DOHH2 (cell line): ENCODE data around the gene YAE1.

Experiments used
- H3F3A ChIP-seq: fragments of 200-600 bp; sonication (generic), shearing (Covaris generic); 2 replicates; pipeline ENCODE4 v1.6.0; 2016; ENCODE audit warnings: antibody characterized with exemption, mild to moderate bottlenecking; ENCODE audit not compliant: control insufficient read depth, insufficient read depth
- H3K27ac ChIP-seq: fragments of 200-600 bp; sonication (generic); 2 replicates; pipeline ENCODE4 v1.5.1; 2014; ENCODE audit warnings: low read depth, mild to moderate bottlenecking, low read length, moderate library complexity
- H3K27me3 ChIP-seq: fragments of 200-600 bp; sonication (generic); 2 replicates; pipeline ENCODE4 v1.6.1; 2014; ENCODE audit warnings: mild to moderate bottlenecking, low read length, mixed read lengths; ENCODE audit not compliant: control insufficient read depth
- H3K36me3 ChIP-seq: fragments of 200-600 bp; sonication (generic); 2 replicates; pipeline ENCODE4 v1.6.1; 2014; ENCODE audit warnings: mild to moderate bottlenecking, low read length, moderate library complexity, mixed read lengths; ENCODE audit not compliant: control insufficient read depth
- H3K4me1 ChIP-seq: fragments of 200-600 bp; sonication (generic); 2 replicates; pipeline ENCODE4 v1.6.1; 2014; ENCODE audit warnings: mild to moderate bottlenecking, low read length, mixed read lengths; ENCODE audit not compliant: control insufficient read depth
- H3K4me2 ChIP-seq: fragments of 200-600 bp; sonication (generic); 2 replicates; pipeline ENCODE4 v1.6.0; 2014; ENCODE audit warnings: mild to moderate bottlenecking, low read length, moderate library complexity
- H3K4me3 ChIP-seq: fragments of 200-600 bp; sonication (generic); 2 replicates; pipeline ENCODE4 v1.5.1; 2014; ENCODE audit warnings: mild to moderate bottlenecking, low read length, mixed read lengths
- H3K79me2 ChIP-seq: fragments of 200-600 bp; sonication (generic); 2 replicates; pipeline ENCODE4 v1.6.1; 2014; ENCODE audit warnings: mild to moderate bottlenecking, low read length, mixed read lengths; ENCODE audit not compliant: control insufficient read depth
- H3K9me2 ChIP-seq: fragments of 200-600 bp; sonication (generic); replicated peaks from 2 replicates; pipeline ENCODE4 v1.6.1; 2014; ENCODE audit warnings: mild to moderate bottlenecking, low read length, mixed read lengths; ENCODE audit not compliant: control insufficient read depth
- H3K9me3 ChIP-seq: fragments of 200-600 bp; sonication (generic); 2 replicates; pipeline ENCODE4 v1.6.1; 2014; ENCODE audit warnings: antibody characterized with exemption, low read length, mixed read lengths; ENCODE audit not compliant: control insufficient read depth, insufficient read depth
- H4K20me1 ChIP-seq: fragments of 200-600 bp; sonication (generic); 2 replicates; pipeline ENCODE4 v1.6.0; 2014; ENCODE audit warnings: low read depth, mild to moderate bottlenecking, antibody characterized with exemption, low read length, moderate library complexity; ENCODE audit not compliant: control insufficient read depth, insufficient read depth
- CTCF ChIP-seq: fragments of 200-600 bp; sonication (generic); IDR thresholded peaks from one replicate; pipeline ENCODE4 v1.5.1; 2014; ENCODE audit warnings: antibody characterized with exemption, mild to moderate bottlenecking, low read depth, low read length; ENCODE audit not compliant: poor library complexity, severe bottlenecking
- EZH2phosphoT487 ChIP-seq: fragments of 200-600 bp; sonication (generic); IDR thresholded peaks from 2 replicates; pipeline ENCODE4 v1.6.1; 2017; ENCODE audit warnings: borderline replicate concordance, mild to moderate bottlenecking, antibody characterized with exemption, low read length, moderate library complexity, mixed read lengths

Gene YAE1

DNA sequence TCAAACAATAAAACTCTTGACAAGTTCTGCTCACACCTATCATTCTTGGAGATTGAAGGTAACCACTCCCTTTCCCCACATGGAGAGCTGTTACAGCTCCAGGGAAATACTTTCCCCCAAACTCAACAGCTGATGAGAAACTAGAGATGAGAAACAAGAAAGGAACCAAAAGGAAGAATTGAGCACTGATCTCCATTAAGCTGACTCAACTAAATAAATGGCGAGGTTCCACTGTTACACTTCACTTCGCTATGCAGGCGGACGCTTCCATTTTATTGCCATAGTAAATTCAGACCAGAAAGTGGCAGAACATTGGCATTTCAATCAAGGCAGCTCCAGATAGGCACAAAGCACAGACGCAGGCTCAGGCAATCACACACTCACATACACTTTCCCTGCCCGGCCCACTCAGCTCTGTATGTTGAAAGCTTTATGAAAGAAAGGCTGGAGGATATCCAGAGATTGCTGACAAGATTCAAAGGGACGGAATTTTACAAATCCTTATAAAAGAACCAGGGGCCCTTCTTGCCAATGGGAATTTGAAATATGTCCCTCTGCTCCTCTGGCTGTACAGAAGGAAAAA lies 11.5 kb upstream of the YAE1 start:
- no peaks in the 10 kb centered on the region for H3K9me3 ChIP-seq
- H3K27me3 ChIP-seq: peaks cover 30% of the 10 kb centered on the region
- H4K20me1 ChIP-seq: no peaks in the 10 kb centered on the region
- no peaks in the 10 kb centered on the region for H3K4me1 ChIP-seq
- TF ChIP-seq EZH2phosphoT487: no peak
- TF ChIP-seq CTCF: no peak
- H3K4me2 ChIP-seq: no peak overlapping the region
- no peaks in the 10 kb centered on the region for H3K36me3 ChIP-seq
- H3K9me2 ChIP-seq: no peaks in the 10 kb centered on the region
- H3K27ac ChIP-seq: no peak overlapping the region
- H3K4me3 ChIP-seq: no peak overlapping the region
- no peaks in the 10 kb centered on the region for H3K79me2 ChIP-seq
- no peaks in the 10 kb centered on the region for H3F3A ChIP-seq

- Histone ChIP-seq H3K27me3 (peaks cover 30% of the 10 kb centered on the region), H3K4me2 (no peak overlapping the region), H3K36me3 (no peaks in the 10 kb centered on the region), H3K9me3 (no peaks in the 10 kb centered on the region), H4K20me1 (no peaks in the 10 kb centered on the region), H3K4me3 (no peak overlapping the region), H3K9me2 (no peaks in the 10 kb centered on the region), H3F3A (no peaks in the 10 kb centered on the region), H3K27ac (no peak overlapping the region), H3K4me1 (no peaks in the 10 kb centered on the region), H3K79me2 (no peaks in the 10 kb centered on the region)
- no peak for TF ChIP-seq CTCF
- TF ChIP-seq EZH2phosphoT487: no peak
Measured at GRCh38 chr7:39557222-39557621, 9.0 kb upstream of the YAE1 start.

- Histone ChIP-seq H3F3A (no peaks in the 10 kb centered on the region), H3K4me2 (no peak overlapping the region), H3K79me2 (no peaks in the 10 kb centered on the region), H3K4me3 (no peak overlapping the region), H3K4me1 (no peaks in the 10 kb centered on the region), H3K9me3 (no peaks in the 10 kb centered on the region), H3K36me3 (no peaks in the 10 kb centered on the region), H3K27me3 (peaks cover 30% of the 10 kb centered on the region), H3K27ac (no peak overlapping the region), H4K20me1 (no peaks in the 10 kb centered on the region), H3K9me2 (no peaks in the 10 kb centered on the region)
- TF ChIP-seq EZH2phosphoT487 (no peak), CTCF (no peak)
Measured at GRCh38 chr7:39557911-39558310, 8.3 kb upstream of the YAE1 start.

GRCh38 chr7:39560408-39560807 lies 5.8 kb upstream of the YAE1 start:
- Histone ChIP-seq H3K9me3 (no peaks in the 10 kb centered on the region), H3K27me3 (peaks cover 23% of the 10 kb centered on the region), H3K27ac (no peak overlapping the region), H4K20me1 (no peaks in the 10 kb centered on the region), H3F3A (no peaks in the 10 kb centered on the region), H3K9me2 (no peaks in the 10 kb centered on the region), H3K4me2 (no peak overlapping the region), H3K4me3 (no peak overlapping the region), H3K4me1 (peaks cover 2% of the 10 kb centered on the region), H3K36me3 (no peaks in the 10 kb centered on the region), H3K79me2 (peaks cover under 1% of the 10 kb centered on the region)
- TF ChIP-seq CTCF (no peak), EZH2phosphoT487 (no peak)
